Stimulated activated naive CD8-positive, alpha-beta T cell treated with anti-CD3 and anti-CD28 coated beads, Interleukin-15, Interleukin-2, amounts not matched to agents 100 ng/mL and 50 ng/mL, for 24 hours (primary cell): ENCODE data around the gene ZNF100.
"Not testable (repeated sequence)": the region's sequence is repeated elsewhere in the genome, so short reads cannot be mapped to it uniquely, and the experiment has no call there.

Source experiments
- H3K27ac Mint-ChIP-seq: one replicate; pipeline ENCODE4 v1.8.0; 2021; ENCODE audit warnings: mild to moderate bottlenecking, mixed read lengths
- H3K27me3 Mint-ChIP-seq: one replicate; pipeline ENCODE4 v1.8.0; 2021; ENCODE audit warnings: mixed read lengths
- H3K36me3 Mint-ChIP-seq: one replicate; pipeline ENCODE4 v1.8.0; 2021; ENCODE audit warnings: low read depth, mixed read lengths
- H3K4me1 Mint-ChIP-seq: one replicate; pipeline ENCODE4 v1.8.0; 2021; ENCODE audit warnings: low read depth, mixed read lengths
- H3K4me3 Mint-ChIP-seq: one replicate; pipeline ENCODE4 v1.8.0; 2021; ENCODE audit warnings: mild to moderate bottlenecking, mixed read lengths
- H3K9me3 Mint-ChIP-seq: one replicate; pipeline ENCODE4 v1.8.0; 2021; ENCODE audit warnings: mixed read lengths

The ZNF100 gene

DNA sequence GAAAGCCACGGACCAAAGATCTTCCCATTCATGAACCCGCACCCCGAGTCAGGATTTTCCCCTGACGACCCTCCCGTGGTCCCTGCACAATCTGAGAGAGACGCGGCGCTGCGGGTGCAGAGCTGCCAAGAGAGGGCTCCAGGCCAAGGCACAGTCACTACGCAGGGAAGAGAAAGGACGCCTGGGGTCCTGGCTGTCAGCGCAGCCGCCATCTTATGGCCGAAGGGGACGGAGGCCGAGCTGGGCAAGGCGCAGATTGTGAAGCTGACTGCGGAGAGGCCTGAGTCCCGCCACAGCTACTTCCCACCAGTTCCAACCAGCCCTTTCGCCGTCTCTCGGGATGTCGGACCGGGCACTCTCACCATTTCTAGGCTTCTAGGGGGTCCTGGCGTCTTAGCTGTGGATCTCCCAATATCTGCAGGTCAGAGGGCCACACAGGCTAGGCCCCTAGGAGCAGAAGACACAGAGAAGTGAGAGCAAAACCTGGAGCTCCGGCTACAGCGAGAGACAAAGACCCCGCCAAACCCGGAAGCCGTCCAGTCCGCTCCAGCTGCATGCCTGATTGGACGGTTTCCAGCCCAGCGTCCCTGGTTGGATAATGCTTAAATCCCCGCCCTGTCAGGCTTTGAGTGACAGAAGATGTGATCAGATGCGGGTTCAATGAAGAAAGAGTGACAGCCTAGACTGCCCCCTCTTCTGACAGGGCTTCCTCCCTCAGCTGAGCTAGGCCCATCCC is at the start of gene ZNF100:
ZNF100 (minus strand) TSS at position 515 of the 736 bp plus-strand sequence; CDS start at position 365, 150 bp downstream.
- Mint-ChIP-seq H3K36me3 (peaks cover 41% of the 10 kb centered on the region), H3K9me3 (no peaks in the 10 kb centered on the region)

GRCh38 chr19:21812448-21812847 is 45.1 kb upstream of the ZNF100 start:
- no peak overlapping the region for H3K27ac Mint-ChIP-seq
- no peak overlapping the region for H3K4me3 Mint-ChIP-seq
- no peaks in the 10 kb centered on the region for H3K4me1 Mint-ChIP-seq
- peaks cover 97% of the 10 kb centered on the region for H3K36me3 Mint-ChIP-seq
- H3K9me3 Mint-ChIP-seq = peaks cover 35% of the 10 kb centered on the region
- H3K27me3 Mint-ChIP-seq = no peaks in the 10 kb centered on the region

More for the DNA sequence above, at the start of gene ZNF100:
- H3K27me3 Mint-ChIP-seq = no peaks in the 10 kb centered on the region
- H3K4me3 Mint-ChIP-seq = peak within 1 kb of the TSS; percentile 99
- peaks cover 30% of the 10 kb centered on the region for H3K4me1 Mint-ChIP-seq
- peak within 1 kb of the TSS; percentile 86 for H3K27ac Mint-ChIP-seq

DNA sequence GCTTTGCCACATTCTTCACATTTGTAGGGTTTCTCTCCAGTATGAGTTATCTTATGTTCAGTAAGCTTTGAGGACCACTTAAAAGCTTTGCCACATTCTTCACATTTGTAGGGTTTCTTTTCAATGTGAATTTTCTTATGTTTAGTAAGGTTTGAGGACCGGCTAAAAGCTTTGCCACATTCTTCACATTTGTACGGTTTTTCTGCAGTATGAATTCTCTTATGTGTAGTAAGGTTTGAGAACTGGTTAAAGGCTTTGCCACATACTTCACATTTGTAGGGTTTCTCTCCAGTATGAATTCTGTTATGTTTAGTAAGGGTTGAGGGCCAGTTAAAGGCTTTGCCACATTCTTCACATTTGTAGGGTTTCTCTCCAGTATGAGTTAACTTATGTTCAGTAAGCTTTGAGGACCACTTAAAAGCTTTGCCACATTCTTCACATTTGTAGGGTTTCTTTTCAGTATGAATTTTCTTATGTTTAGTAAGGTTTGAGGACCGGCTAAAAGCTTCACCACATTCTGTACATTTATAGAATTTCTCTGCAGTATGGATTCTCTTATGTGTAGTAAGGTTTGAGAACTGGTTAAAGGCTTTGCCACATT is 41.1 kb upstream of the ZNF100 start:
- peaks cover 81% of the 10 kb centered on the region for H3K36me3 Mint-ChIP-seq
- H3K4me3 Mint-ChIP-seq, H3K27ac Mint-ChIP-seq, H3K4me1 Mint-ChIP-seq, H3K27me3 Mint-ChIP-seq: not testable (repeated sequence)
- peaks cover 37% of the 10 kb centered on the region for H3K9me3 Mint-ChIP-seq

GRCh38 chr19:21789466-21790085 is 22.2 kb upstream of the ZNF100 start:
- Mint-ChIP-seq H3K27me3 (peaks cover 9% of the 10 kb centered on the region), H3K4me1 (no peaks in the 10 kb centered on the region), H3K36me3 (peaks cover 4% of the 10 kb centered on the region), H3K9me3 (peaks cover 32% of the 10 kb centered on the region), H3K4me3 (no peak overlapping the region), H3K27ac (no peak overlapping the region)

GRCh38 chr19:21786936-21787335 is 19.6 kb upstream of the ZNF100 start:
- H3K4me1 Mint-ChIP-seq = no peaks in the 10 kb centered on the region
- H3K27ac Mint-ChIP-seq = no peak overlapping the region
- no peak overlapping the region for H3K4me3 Mint-ChIP-seq
- peaks cover 4% of the 10 kb centered on the region for H3K36me3 Mint-ChIP-seq
- peaks cover 9% of the 10 kb centered on the region for H3K27me3 Mint-ChIP-seq
- peaks cover 23% of the 10 kb centered on the region for H3K9me3 Mint-ChIP-seq

- not testable (repeated sequence) for H3K4me3 Mint-ChIP-seq, H3K27me3 Mint-ChIP-seq, H3K36me3 Mint-ChIP-seq, H3K4me1 Mint-ChIP-seq, H3K27ac Mint-ChIP-seq, H3K9me3 Mint-ChIP-seq
Measured at GRCh38 chr19:21775792-21776191, 8.4 kb upstream of the ZNF100 start.

GRCh38 chr19:21766705-21767064 is 694 bp downstream of the ZNF100 start:
- H3K4me1 Mint-ChIP-seq = peaks cover 35% of the 10 kb centered on the region
- not testable (repeated sequence) for H3K27me3 Mint-ChIP-seq

DNA sequence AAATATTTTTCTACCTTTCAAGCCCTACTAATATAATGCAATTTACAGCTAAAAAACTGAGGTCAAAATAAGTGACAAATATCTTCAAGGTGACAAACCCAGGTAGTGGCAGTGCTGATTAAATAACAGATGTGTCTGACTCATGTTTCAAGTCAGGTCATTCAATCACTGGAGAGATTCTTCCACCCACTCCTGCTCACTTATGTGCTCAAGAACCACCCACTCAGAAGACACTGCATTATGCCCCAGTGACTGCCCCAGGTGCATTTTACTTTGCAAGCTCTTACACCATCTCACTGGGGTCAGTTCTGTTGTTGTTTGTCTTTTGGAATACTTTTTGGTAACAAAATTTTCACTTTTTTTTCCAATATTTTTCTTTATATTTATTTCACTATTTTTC is 2.2 kb downstream of the ZNF100 start:
- H3K4me3 Mint-ChIP-seq = peak overlapping the region; percentile 45
- no peaks in the 10 kb centered on the region for H3K27me3 Mint-ChIP-seq
- peaks cover 62% of the 10 kb centered on the region for H3K36me3 Mint-ChIP-seq
- peaks cover 38% of the 10 kb centered on the region for H3K4me1 Mint-ChIP-seq
- no peaks in the 10 kb centered on the region for H3K9me3 Mint-ChIP-seq
- no peak overlapping the region for H3K27ac Mint-ChIP-seq

More at GRCh38 chr19:21766705-21767064, 694 bp downstream of the ZNF100 start:
- Mint-ChIP-seq H3K4me3 (peak overlapping the region; percentile 99), H3K36me3 (peaks cover 47% of the 10 kb centered on the region), H3K27ac (peak overlapping the region; percentile 86)
- not testable (repeated sequence) for H3K9me3 Mint-ChIP-seq

- H3K27ac Mint-ChIP-seq, H3K9me3 Mint-ChIP-seq, H3K27me3 Mint-ChIP-seq, H3K4me3 Mint-ChIP-seq: not testable (repeated sequence)
- H3K4me1 Mint-ChIP-seq = peaks cover 43% of the 10 kb centered on the region
- H3K36me3 Mint-ChIP-seq = peaks cover 87% of the 10 kb centered on the region
Measured at GRCh38 chr19:21761547-21761946, 5.8 kb downstream of the ZNF100 start.

GRCh38 chr19:21758296-21758695 is 9.1 kb downstream of the ZNF100 start:
- H3K4me1 Mint-ChIP-seq = peaks cover 26% of the 10 kb centered on the region
- H3K36me3 Mint-ChIP-seq = peaks cover 92% of the 10 kb centered on the region
- no peak overlapping the region for H3K4me3 Mint-ChIP-seq
- no peaks in the 10 kb centered on the region for H3K27me3 Mint-ChIP-seq
- H3K27ac Mint-ChIP-seq = no peak overlapping the region
- H3K9me3 Mint-ChIP-seq = peaks cover 15% of the 10 kb centered on the region

GRCh38 chr19:21755555-21755954 is 11.8 kb downstream of the ZNF100 start:
- Mint-ChIP-seq H3K4me1 (peaks cover 13% of the 10 kb centered on the region), H3K9me3 (peaks cover 28% of the 10 kb centered on the region), H3K36me3 (peaks cover 92% of the 10 kb centered on the region)
- H3K4me3 Mint-ChIP-seq, H3K27ac Mint-ChIP-seq, H3K27me3 Mint-ChIP-seq: not testable (repeated sequence)

GRCh38 chr19:21751384-21751783 is 16.0 kb downstream of the ZNF100 start:
- peaks cover 93% of the 10 kb centered on the region for H3K36me3 Mint-ChIP-seq
- peaks cover 33% of the 10 kb centered on the region for H3K9me3 Mint-ChIP-seq
- H3K4me3 Mint-ChIP-seq = no peak overlapping the region
- peaks cover 20% of the 10 kb centered on the region for H3K4me1 Mint-ChIP-seq
- no peaks in the 10 kb centered on the region for H3K27me3 Mint-ChIP-seq
- H3K27ac Mint-ChIP-seq = no peak overlapping the region

DNA sequence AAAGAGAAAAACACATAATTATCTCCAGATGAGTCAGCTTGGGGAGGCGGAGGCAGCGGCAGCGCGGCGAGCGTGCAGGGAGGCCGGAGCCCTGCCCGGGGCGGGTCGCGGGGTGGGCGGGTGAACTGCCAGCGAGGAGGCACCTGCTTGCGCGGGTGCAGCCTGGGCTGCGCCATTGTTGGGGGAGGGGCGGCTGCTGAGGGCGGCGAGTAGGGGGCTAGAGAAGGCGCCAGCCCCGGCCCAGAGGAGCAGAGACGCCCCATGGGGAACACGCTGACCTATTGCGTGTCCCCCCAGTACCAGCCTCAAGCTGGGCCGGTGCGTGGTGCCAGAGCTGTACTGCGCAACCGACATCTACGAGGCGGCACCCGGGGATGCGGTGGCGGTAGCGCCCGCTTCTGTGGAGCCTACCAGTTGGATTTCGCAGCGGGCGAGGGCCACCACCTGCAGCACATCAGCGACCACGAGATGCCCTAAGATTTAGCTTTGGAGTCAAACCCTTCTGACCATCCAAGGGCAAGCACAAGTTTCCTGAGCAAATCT is 16.7 kb downstream of the ZNF100 start:
- Mint-ChIP-seq H3K36me3 (peaks cover 93% of the 10 kb centered on the region), H3K4me3 (no peak overlapping the region), H3K4me1 (peaks cover 17% of the 10 kb centered on the region), H3K27me3 (no peaks in the 10 kb centered on the region), H3K9me3 (peaks cover 35% of the 10 kb centered on the region), H3K27ac (no peak overlapping the region)

DNA sequence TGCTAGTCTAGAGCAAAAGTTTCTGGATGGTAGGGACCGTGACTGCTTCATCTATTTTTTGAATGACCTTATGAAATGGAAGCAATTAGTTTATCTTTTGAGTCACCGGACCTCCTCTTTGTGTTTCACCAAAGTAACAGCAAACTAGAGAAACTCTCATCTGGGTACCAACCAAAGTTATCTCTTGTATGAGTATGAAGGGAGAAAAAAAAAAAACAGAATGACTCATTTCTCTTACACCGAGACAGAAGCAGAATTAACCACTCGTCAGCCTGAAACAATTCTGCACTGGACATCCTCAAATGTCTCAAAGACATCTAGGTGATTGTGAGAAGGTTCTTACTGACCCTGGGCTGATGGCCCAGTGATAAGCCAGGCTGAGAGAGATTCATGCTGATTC is 18.3 kb downstream of the ZNF100 start:
- Mint-ChIP-seq H3K4me1 (peaks cover 13% of the 10 kb centered on the region), H3K4me3 (no peak overlapping the region), H3K27me3 (no peaks in the 10 kb centered on the region), H3K27ac (no peak overlapping the region), H3K9me3 (peaks cover 31% of the 10 kb centered on the region), H3K36me3 (peaks cover 86% of the 10 kb centered on the region)

DNA sequence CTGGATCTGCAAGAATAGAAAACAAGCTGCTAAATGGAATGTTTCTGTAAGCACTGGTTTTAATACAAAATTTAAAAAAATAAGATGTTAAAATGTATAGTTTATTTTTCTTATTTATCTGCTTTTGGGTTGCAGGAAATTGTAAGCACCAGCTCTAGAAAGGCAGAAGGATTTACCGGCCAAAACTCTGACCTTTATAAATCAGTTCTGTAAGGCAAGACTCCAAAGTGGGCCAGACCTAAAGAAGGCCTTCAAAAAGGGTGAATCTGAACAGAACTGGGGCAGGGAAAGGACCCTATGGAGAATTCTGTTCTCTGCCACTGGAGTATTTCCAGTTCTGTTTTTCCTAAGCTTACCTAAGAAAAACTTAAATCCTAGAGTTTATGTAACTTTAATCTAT is 19.3 kb downstream of the ZNF100 start:
- peaks cover 85% of the 10 kb centered on the region for H3K36me3 Mint-ChIP-seq
- H3K27me3 Mint-ChIP-seq = no peaks in the 10 kb centered on the region
- H3K4me1 Mint-ChIP-seq = peaks cover 13% of the 10 kb centered on the region
- no peak overlapping the region for H3K27ac Mint-ChIP-seq
- H3K9me3 Mint-ChIP-seq = peaks cover 28% of the 10 kb centered on the region
- no peak overlapping the region for H3K4me3 Mint-ChIP-seq
